Renal pelvis (tissue), 4 donors: Measurements from ENCODE around the gene CEP170B. TPM values are rescaled to one million over a fixed set of nuclear protein-coding genes. Genes with fewer than 3 reads are reported as not detected.
"Not testable (repeated sequence)": the region's sequence is repeated elsewhere in the genome, so short reads cannot be mapped to it uniquely, and the experiment has no call there.

ENCODE experiments used
- DNase-seq: peaks from one replicate; pipeline ENCODE4 v3.0.0-alpha.2; 2013
- polyA plus RNA-seq, 3 donors: library from polyadenylated mRNA; unstranded; fragments of 120-200 nt; gene quantifications; one replicate each; pipeline ENCODE4 v1.2.1, GENCODE V29; 2013; ENCODE audit not compliant: insufficient read length in 3 of 3

The CEP170B gene
- polyA plus RNA-seq, 3 donors = 15.2 to 19.7 (median 16.4) TPM

DNA sequence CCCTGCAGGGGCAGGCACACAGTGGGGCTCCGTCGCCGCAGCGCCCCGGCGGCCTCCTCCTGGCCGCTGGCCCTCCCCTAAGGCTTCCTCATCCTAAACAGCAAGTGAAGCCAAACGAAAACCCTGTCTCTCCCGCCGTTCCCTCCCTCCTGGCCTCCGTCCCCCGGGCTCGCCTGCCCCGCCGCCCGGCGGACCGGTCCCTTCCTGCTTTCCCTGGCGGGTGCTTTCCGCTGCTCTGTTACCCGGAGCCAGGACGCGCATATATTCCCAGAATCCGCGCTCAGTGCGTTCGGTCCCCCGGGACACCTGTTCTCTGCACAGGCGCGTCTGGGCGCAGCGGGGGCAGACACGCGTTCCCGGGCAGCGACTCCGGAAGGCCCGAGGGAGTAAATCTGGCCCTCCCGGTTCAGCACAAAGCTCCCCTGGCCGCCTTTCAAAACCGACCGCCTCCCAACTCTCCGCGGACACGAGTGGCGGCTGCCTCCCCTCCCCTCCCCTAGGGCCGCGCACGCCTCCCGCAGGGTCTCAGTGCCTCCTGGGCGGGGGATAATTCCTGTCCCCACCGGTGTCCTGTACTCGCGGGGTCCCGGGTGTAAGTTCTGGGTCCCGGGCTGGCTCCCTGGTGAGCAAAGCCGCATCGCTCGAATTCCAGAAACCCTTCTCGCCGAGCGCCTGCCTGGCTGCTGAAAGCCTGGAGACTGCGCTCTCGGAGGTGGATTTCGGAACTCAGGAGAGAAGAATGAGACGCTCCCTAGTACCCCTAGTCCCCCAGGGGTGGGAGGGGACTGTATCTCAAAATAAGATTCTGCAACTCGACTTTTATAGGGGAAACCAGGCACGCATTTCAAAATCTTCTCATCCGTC lies 21.4 kb upstream of the CEP170B start:
- DNase-seq = no peak

DNA sequence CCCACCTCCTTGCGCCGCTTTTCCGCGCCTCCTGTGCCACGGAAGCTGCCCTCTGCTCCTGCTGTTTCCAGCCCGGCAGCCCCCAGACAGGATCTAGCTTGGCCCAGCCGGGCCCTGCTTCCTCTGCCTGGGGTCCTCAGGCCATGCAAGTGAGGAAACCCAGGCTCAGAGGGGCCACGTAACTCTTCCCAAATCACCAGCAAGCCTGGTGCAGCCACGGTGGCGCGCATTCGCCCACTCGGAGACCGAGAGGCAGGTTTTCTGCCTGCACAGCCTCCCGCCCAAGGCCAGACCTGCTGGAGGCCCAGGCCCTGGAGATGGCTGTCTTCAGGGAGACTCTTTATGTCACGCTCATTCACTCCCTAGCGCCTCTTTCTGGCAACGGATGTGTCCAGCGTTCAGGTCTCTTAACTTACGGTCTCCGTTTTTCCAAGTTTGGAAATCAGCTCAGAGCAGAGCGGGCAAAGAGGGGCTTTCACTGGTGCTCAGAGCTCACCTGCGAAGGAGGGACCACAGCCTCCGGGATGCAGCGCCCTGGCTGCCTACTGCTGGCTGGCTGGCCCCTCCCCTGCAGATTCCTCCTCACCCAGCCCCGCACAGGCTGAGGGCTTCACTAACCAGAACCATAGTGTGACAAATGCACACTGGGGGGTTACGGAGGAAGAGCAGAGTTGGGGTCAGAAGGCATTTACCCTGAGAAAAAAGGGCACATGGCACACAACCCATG lies 20.6 kb upstream of the CEP170B start:
- DNase-seq = no peak

DNA sequence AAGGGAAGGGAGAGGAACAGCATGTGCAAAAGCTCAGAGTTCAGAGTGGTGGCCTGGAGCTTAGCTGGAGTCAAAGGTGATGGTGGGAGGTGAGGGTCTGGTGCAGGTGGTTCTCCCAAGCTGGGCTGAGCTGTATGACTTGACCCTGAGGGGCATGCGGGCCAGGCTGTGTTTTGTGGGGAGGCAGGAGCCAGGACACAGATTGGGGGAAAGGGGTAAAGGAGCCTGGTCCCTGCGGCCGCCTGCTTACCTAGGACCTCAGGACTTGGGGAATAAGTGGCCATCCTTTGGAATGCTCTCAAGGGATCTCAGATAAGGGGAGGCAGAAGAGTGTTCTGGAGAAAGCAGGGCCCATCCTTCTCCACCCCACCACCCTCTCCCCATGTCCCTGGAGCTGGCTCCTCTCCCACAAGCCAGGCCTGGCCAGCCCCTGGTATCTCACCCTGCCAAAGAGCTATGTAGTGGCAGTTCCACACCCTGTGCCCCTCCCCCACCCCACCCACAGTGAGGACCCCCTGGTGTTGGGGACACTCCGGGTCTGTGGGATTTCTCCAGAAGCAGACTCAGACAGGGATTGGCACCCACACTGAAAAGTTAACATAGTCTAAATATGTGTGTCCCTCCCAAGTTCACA lies 19.9 kb upstream of the CEP170B start:
- no peak for DNase-seq

DNA sequence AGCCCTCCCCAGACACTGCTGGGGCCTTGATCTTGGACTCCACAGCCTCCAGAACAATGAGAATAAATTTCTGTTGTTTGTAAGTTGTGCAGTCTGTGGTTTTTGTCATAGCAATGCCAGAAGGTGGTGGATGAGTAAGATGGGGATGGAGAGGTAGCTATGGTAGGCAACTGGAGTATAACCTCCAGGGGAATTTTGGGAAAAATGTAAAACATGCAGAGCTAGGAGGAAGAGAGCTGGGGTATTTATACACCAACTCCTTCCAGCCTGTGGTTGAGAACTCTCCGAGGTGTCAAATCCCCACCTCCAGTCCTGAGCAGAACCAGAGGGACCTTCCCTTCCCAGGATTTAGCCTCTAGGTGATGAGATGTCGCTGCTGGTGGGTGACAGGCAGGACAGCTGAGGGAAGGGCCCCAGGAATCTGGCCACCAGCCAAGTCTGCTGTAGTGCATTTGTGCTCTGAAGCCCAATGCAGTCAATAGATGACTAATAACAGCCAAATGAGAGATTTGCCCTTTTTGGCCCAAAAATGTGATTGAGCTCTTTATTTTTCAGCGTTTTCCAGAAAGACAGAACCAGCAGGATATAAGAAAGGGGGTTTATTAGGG lies 19.1 kb upstream of the CEP170B start:
- no peak for DNase-seq

DNA sequence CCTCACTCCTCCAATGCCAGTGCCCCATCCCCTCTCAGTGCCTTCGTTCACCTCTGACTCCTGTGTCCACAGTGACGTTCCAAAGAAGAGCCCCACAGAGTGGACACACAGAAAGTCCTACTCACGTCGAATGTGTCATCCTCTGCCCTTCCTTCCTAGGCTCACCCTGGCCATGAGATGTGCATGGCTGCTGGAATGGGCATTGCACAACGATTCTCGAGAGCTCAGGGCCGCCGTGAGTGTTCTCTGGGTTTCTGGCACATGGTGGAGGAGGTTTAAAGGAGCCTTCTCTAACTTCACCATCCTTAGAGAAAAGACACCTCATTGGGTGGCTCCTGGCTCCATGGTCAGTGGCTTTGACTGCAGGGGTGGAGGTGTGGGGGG lies 12.8 kb upstream of the CEP170B start:
- DNase-seq = no peak

DNA sequence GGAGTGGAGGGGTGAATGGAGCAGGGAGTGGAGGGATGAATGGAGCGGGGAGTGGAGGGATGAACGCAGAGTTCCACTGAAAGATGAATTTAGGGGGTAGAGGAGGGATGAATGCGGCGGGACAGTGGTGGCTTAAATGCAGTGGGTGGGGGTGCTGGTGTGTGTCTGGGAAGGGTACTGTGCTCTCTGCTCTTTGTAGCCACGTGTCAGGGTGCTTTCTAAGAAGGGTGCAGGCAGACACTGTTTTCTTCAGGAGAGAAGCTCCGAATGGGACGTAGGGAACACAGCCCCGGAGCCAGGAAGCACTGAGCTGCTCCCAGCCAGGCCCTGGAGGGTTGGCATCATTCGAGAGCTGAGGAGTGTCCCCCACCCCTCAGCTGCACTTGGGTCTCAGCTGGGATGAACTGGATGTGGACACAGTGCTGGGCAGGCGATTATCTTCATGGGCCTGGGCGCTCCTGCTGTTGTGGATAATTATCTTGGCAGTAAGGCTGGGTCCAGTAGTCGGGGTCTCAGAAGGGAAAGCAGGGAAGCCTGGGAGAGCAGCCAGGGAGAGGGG lies 9.5 kb upstream of the CEP170B start:
- DNase-seq = no peak

DNA sequence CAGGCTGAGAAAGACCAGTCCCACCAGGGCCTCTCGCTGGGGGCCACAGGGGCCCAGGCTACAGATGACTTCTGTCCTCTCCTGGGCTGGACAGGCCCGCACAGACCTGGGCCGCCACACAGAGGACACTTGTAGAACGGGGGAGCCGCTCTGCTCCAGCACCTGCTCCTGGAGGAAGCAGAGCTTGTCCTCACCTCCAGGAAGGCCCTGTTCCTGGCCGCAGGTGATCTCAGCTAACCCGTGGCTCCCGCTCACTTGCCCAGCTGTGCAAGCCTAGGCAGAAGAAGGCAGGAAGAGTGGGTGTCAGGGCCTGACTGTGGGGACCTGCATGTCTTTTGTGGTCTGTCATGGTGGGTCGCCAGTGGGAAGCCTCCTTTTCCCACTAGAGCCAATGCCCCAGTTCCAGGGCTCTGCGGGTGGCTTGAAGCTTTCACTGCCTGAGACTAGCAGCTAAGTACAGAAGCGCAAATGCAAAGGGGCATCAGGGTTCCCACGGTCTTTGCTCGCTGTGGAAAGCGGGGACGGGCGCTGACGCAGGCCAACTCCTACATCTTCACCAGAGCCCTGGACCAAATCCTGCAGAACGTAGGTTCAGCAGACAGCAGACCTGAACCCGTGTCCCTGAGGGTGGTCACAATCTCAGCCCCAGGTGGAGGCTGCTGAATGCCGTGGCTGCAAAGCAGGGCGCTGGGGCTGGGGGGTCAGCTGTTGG lies 8.8 kb upstream of the CEP170B start:
- no peak for DNase-seq

DNA sequence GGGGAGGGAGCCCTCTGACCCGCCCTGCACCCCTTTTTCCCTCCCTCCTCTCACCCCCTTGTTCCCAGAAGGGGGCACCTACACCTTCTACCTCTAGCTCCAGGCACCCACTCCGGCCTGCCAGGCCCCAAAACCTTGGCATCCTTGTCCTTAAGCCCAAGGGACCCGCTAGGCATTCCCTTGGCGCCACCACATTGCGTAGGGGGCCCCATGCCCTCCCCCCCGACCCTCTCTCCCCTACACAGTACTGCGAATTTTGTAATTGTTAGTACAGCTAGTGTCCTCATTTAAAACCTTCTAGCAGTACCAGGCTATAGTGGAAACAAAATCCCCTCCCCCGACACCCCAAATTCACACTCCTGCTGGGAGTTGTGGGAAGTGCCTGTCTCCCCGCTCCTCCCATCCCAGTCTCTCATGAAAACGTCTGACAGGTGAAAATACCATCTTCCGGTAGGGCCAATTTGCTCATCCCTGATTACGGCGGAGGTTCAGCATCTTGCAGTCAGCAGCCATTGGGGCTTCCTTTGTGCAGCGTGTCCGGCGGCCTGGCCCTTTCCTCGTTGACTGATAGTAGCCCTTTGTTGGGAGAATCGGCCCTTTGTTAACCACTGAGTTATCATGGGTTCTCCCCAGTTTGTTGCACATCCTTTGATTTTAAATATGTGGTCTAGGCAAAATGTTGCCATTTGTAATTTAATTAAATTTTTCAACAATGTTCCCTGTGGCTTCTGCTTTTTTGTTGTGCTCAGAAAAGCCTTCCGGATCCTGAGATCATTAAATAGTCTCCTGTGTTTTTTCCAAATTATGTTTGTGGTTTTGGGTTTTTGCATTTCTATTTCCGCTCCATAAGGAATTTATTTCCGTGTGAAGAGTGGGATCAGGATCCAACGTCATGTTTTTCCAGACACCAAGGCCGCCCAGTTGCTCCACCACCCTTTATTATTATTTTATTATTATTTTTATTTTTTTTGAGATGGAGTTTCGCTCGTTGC lies 7.9 kb upstream of the CEP170B start:
- DNase-seq = no peak

DNA sequence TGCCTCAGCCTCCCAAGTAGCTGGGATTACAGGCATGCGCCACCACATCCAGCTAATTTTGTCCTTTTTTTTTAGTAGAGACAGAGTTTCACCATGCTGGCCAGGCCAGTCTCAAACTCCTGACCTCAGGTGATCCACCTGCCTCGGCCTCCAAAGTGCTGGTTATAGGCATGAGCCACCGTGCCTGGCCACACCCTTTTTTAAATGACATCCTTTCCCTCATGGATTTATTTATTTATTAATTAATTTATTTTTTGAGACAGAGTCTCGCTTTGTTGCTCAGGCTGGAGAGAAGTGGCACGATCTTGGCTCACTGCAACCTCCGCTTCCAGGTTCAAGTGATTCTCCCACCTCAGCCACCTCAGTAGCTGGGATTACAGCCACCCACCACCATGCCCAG lies 7.1 kb upstream of the CEP170B start:
- DNase-seq = not testable (repeated sequence)

DNA sequence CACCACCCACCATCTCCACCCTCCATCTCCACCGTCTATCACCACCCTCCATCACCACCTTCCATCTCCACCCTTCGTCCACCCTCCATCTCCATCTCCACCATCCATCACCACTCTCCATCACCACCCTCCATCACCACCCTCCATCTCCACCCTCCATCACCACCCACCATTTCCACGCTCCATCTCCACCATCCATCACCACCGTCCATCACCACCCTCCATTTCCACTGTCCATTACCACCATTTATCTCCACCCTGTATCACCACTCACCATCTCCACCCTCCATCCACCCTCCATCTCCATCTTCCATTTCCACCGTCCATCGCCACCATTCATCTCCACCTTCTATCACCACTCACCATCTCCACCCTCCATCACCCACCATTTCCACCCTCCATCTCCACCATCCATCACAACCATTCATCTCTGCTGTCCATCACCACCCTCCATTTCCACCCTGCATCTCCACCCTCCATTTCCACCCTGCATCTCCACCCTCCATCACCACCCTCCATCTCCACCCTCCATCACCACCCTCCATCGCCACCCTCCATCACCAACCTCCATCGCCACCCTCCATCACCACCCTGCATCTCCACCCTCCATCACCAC lies 6.1 kb upstream of the CEP170B start:
- no peak for DNase-seq

DNA sequence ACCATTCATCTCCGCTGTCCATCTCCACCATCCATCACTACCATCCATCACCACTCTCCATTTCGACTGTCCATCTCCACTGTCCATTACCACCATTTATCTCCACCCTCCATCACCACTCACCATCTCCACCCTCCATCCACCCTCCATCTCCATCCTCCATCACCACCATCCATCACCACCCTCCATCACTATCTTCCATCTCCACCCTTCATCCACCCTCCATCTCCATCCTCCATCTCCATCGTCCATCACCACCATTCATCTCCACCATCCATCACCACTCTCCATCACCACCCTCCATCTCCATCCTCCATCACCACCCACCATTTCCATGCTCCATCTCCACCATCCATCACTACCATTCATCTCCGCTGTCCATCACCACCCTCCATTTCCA lies 5.2 kb upstream of the CEP170B start:
- no peak for DNase-seq

DNA sequence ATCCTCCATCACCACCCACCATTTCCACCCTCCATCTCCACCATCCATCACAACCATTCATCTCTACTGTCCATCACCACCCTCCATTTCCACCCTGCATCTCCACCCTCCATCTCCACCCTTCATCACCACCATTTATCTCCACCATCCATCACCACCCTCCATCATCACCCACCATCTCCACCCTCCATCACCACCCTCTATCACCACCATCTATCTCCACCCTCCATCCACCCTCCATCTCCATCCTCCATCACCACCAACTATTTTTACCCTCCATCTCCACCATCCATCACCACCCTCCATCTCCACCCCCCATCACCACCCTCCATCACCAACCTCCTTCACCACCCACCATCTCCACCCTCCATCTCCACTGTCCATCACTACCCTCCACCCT lies 4.7 kb upstream of the CEP170B start:
- no peak for DNase-seq

DNA sequence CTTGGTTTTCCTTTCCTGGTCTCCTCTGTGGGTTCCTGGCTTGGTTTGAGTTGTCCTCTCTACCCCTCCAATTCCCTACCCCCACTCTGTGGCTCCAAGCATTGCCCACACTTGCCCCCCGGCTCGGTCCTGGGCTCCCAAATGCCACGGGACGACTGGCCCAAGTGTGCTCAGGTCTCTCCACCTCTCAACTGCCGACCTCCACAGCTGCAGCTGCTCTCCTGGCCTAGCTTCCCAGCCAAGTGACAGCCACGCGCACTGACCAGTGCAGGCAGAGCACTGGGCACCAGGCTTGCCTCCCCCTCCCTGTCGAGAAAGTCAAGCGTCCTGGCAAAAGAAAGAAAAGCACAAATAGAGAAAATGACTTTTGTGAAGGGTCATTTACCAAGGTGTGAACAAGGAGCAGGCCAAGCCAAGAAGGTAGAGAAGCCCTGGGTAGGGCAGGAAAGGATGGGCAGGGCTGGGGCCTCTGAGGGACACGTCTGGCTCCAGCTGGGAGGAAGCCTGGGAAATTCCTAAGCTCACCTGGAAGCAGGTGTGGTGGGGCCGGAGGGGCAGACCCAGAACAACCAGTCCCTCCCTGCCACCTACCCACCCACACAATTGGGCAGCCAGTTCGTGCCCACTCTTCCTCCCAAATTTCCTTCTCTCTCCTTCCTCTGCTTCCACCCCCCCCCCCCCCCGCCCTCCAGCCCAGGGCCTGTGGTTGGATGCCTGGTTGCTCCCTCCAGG lies 1.8 kb upstream of the CEP170B start:
- no peak for DNase-seq

DNA sequence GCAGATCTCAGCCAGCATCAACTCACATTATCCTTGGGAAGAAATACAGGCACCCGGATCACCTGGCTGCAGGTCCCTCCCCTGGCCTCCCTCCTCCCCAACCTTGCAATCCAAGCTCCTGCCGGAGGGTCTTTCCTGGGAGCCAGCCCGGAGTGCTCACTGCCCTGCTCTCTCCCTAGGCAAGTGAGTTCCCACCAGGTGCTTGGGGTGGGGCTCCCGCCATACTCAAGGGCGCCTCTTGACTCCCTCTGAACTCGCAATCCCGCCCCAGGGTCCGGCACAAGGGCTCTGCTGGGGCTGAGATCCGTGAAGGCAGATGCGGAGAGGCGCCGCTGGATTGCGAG lies 1.2 kb upstream of the CEP170B start:
- DNase-seq = no peak

DNA sequence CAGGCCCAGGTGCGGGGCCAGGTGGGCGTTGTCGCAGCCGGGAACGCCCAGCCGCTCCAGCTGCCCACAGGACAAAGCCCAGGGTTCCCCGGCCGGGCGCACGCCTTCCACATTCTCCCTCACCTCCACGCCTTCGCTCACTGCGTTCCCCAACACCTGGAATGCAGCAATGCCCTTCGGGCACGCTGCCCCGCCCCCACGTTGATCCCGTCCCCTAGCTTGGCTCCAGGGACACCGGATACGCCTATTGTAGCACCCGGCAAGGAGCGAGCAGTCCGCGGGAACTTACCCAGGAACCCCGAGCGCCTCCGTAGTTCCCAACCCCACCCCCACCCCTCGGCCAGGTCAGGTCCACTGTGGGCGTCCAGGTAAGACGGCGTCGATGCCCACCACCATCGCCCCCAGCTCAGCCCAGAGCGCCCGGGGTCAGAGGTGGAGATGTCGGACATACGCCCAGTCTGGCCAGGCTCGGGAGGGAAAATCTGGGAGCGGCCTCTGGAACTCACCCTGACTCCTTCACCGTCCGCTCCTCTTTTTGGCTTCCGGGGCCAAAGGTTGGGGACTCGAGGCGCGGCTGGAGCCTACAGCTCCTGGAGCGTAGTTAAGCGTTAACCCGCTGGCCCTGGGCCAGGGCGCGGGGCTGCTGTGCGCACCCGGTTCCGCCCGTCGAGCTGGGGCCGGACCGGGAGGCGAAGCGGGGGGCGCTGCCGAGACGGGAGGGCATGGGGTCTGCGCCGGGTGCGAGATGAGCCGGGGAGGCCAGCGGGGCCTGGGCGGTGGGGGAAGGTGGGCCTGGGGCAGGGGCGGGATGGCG lies 594 bp upstream of the CEP170B start:
- peak; percentile 64 for DNase-seq

DNA sequence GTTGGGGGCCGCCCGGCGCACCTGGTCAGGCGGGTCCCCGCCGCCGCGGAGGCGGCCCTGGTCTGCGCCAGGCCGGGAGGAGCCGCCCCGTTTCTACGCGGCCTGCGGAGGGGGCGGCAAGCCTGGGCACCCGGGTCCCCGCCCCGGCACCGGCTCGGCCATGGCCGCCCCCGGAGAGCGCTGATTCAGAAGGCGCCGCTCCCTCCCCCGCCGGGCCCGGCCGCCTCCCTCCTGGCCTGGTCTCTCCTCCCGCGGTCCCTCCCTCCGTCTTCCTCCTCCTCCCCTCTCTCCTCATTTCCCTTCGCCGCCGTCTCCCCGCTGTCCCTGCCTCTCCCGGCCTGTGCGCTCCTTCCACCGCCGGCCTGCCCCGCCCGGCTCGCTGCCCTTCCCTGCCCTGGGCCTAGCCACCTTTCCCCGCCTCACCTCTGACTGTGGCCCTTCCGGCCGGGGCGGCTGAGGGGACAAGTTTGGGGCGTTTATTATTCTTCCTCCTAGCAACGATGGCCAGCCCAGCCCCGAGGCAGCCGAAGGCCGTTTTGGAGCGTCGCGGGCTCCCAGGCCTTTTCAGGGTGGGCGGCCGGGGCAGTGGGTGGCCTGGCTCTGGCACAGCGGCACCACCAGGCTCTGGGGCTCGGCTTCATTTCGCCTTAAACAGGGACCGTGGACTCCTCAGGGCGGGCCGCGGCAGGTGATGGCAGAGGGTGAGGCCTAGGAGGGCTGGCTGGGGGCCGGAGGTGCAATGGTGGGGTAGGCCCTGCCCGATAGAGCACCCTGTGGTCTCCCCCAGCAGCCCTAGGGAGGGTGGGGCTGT lies 768 bp downstream of the CEP170B start:
- DNase-seq = peak; percentile 41
